B cell (primary cell): ENCODE data around the gene CD226.

Experiments used
- EZH2 ChIP-seq: IDR thresholded peaks from 2 replicates; pipeline ENCODE4 v1.6.1; 2012; ENCODE audit warnings: borderline replicate concordance, low read depth, mild to moderate bottlenecking, moderate library complexity, low read length; ENCODE audit not compliant: insufficient read depth, poor library complexity, severe bottlenecking
- TF ChIP-seq, protein P1 (sequence below): fragments of 200-600 bp; IDR thresholded peaks from one replicate; pipeline ENCODE4 v1.8.0; 2022; ENCODE audit warnings: antibody characterized with exemption, mild to moderate bottlenecking

DNA sequence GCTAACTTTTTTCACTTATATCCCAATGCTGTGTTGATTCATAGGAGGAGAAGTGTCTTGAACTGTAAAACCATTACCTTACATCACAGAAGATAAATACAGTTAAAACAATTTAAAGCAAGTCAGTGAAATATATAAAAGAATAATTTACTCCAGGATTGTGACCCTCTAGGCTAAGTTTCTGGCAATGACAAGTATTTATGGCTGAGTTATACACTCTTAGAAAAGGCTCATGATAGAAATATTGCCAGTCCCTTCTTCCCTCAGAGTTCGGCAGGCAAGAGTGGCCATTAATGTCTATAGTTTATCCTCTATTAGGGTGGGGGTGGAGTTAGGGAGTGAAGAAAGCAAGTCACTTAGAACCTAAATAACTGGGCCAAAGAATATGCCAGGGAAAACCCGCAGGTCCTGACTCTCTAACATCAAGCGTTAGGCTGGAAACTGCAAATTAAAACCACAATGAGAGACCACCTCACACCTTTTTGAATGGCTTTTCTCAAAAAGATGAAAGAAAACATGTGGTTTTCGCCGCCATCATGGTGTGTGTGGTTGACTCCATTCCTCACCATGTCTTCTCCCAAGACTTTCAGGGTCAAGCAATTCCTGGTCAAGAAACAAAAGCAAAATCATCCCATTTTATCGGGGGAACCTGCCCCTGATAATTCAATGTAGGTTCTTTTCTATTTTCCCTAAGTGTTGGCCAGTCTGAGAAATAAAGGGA, 69.3 kb downstream of the CD226 start:
- TF ChIP-seq, protein P1, sequence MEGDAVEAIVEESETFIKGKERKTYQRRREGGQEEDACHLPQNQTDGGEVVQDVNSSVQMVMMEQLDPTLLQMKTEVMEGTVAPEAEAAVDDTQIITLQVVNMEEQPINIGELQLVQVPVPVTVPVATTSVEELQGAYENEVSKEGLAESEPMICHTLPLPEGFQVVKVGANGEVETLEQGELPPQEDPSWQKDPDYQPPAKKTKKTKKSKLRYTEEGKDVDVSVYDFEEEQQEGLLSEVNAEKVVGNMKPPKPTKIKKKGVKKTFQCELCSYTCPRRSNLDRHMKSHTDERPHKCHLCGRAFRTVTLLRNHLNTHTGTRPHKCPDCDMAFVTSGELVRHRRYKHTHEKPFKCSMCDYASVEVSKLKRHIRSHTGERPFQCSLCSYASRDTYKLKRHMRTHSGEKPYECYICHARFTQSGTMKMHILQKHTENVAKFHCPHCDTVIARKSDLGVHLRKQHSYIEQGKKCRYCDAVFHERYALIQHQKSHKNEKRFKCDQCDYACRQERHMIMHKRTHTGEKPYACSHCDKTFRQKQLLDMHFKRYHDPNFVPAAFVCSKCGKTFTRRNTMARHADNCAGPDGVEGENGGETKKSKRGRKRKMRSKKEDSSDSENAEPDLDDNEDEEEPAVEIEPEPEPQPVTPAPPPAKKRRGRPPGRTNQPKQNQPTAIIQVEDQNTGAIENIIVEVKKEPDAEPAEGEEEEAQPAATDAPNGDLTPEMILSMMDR = no peak
- TF ChIP-seq EZH2 = no peak
